ENCODE data around the gene HTR3E. TPM values are rescaled to one million over a fixed set of nuclear protein-coding genes. Genes with fewer than 3 reads are reported as not detected.

HTR3E gene
- total RNA-seq (ENCODE audit: low replicate concordance) = not detected in 2 replicates

GRCh38 chr3:184096811-184097383, at the start of gene HTR3E:
Gene HTR3E, plus strand, starts transcription at chr3:184097064. Its CDS starts 466 bp downstream, at chr3:184097530.
- H3K27me3 ChIP-seq = no peaks in the 10 kb centered on the region
- TF ChIP-seq CTCF (IDR thresholded peaks at IDR 0.05) (no peak), EZH2phosphoT487 (IDR thresholded peaks at IDR 0.05) (no peak), EZH2 (IDR thresholded peaks at IDR 0.05) (no peak)
- no peak within 1 kb of the TSS for H3K27ac ChIP-seq
- H3K4me3 ChIP-seq = no peak within 1 kb of the TSS
- H3K9ac ChIP-seq = no peak within 1 kb of the TSS
- peaks cover 5% of the 10 kb centered on the region for H3K9me3 ChIP-seq (ENCODE audit: low read depth)
- H2AFZ ChIP-seq (replicated peaks) = no peak within 1 kb of the TSS
- no peak within 1 kb of the TSS for H3K4me2 ChIP-seq
- H4K20me1 ChIP-seq (ENCODE audit: low read depth) = no peaks in the 10 kb centered on the region
- H3K36me3 ChIP-seq = no peaks in the 10 kb centered on the region
- H3F3A ChIP-seq (ENCODE audit: low read depth) = no peaks in the 10 kb centered on the region
- H3K4me1 ChIP-seq = no peaks in the 10 kb centered on the region
- Mint-ChIP-seq H3K4me3 (no peak within 1 kb of the TSS), H3K36me3 (no peaks in the 10 kb centered on the region), H3K27ac (no peak within 1 kb of the TSS), H3K4me1 (no peaks in the 10 kb centered on the region), H3K27me3 (ENCODE audit: insufficient read depth, low read depth) (peaks cover 10% of the 10 kb centered on the region), H3K9me3 (peaks cover 10% of the 10 kb centered on the region)
- DNase-seq (ENCODE audit: low spot score) = no peak
- no peaks in the 10 kb centered on the region for H3K79me2 ChIP-seq (ENCODE audit: low read depth)

GRCh38 chr3:184050217-184050847, 46.5 kb upstream of the HTR3E start:
- Mint-ChIP-seq H3K36me3 (no peaks in the 10 kb centered on the region), H3K4me1 (no peaks in the 10 kb centered on the region), H3K27ac (no peak overlapping the region), H3K27me3 (ENCODE audit: insufficient read depth, low read depth) (peaks cover 6% of the 10 kb centered on the region), H3K9me3 (no peaks in the 10 kb centered on the region), H3K4me3 (no peak overlapping the region)
- H3K4me1 ChIP-seq = no peaks in the 10 kb centered on the region
- H3K9ac ChIP-seq = no peak overlapping the region
- no peak overlapping the region for H2AFZ ChIP-seq (replicated peaks)
- no peak overlapping the region for H3K4me2 ChIP-seq
- no peak overlapping the region for H3K27ac ChIP-seq
- H3K9me3 ChIP-seq (ENCODE audit: low read depth) = no peaks in the 10 kb centered on the region
- no peaks in the 10 kb centered on the region for H3K79me2 ChIP-seq (ENCODE audit: low read depth)
- no peaks in the 10 kb centered on the region for H3K27me3 ChIP-seq
- H3K4me3 ChIP-seq = no peak overlapping the region
- H3F3A ChIP-seq (ENCODE audit: low read depth) = no peaks in the 10 kb centered on the region
- no peak for DNase-seq (ENCODE audit: low spot score)
- H3K36me3 ChIP-seq = no peaks in the 10 kb centered on the region
- H4K20me1 ChIP-seq (ENCODE audit: low read depth) = no peaks in the 10 kb centered on the region
- TF ChIP-seq CTCF (IDR thresholded peaks at IDR 0.05) (no peak), EZH2phosphoT487 (IDR thresholded peaks at IDR 0.05) (no peak), EZH2 (IDR thresholded peaks at IDR 0.05) (no peak)

- TF ChIP-seq CTCF (IDR thresholded peaks at IDR 0.05) (no peak), EZH2 (IDR thresholded peaks at IDR 0.05) (no peak), EZH2phosphoT487 (IDR thresholded peaks at IDR 0.05) (no peak)
- H3K4me3 Mint-ChIP-seq = no peak within 1 kb of the TSS
- Histone ChIP-seq H3K4me2 (no peak within 1 kb of the TSS), H3K9me3 (ENCODE audit: low read depth) (no peaks in the 10 kb centered on the region), H3K4me1 (no peaks in the 10 kb centered on the region), H3K9ac (no peak within 1 kb of the TSS), H3K27me3 (no peaks in the 10 kb centered on the region), H3K4me3 (no peak within 1 kb of the TSS), H3K27ac (no peak within 1 kb of the TSS), H2AFZ (replicated peaks) (no peak within 1 kb of the TSS), H3F3A (ENCODE audit: low read depth) (no peaks in the 10 kb centered on the region), H3K79me2 (ENCODE audit: low read depth) (no peaks in the 10 kb centered on the region), H3K36me3 (no peaks in the 10 kb centered on the region), H4K20me1 (ENCODE audit: low read depth) (no peaks in the 10 kb centered on the region)
- peaks cover 2% of the 10 kb centered on the region for H3K27me3 Mint-ChIP-seq (ENCODE audit: insufficient read depth, low read depth)
- H3K36me3 Mint-ChIP-seq = no peaks in the 10 kb centered on the region
- DNase-seq (ENCODE audit: low spot score) = no peak
- H3K27ac Mint-ChIP-seq = no peak within 1 kb of the TSS
- H3K4me1 Mint-ChIP-seq = peaks cover 2% of the 10 kb centered on the region
- no peaks in the 10 kb centered on the region for H3K9me3 Mint-ChIP-seq
These were observed 44.1 kb upstream of the HTR3E start, which contains the start of gene HTR3C for GRCh38 chr3:184052767-184053166. Gene HTR3C, plus strand, starts transcription at chr3:184053047. Its CDS starts 34 bp downstream, at chr3:184053081.

All from neural progenitor cell (in vitro differentiated cells).